Left renal cortex interstitium (tissue), 4 donors: ENCODE data around the gene AUTS2. TPM values are rescaled to one million over a fixed set of nuclear protein-coding genes. Genes with fewer than 3 reads are reported as not detected.
A peak's percentile ranks its signal among the peaks of the same experiment; 100 is the strongest.

Experiments used
- DNase-seq, 4 donors: peaks; one replicate each; pipeline ENCODE4 v3.0.0-alpha.2; 2013; ENCODE audit warnings: low read depth in 4 of 4, low spot score in 2 of 4, missing footprints in 1 of 4
- polyA plus RNA-seq, 4 donors: library from polyadenylated mRNA; unstranded; fragments of 120-200 nt; gene quantifications; one replicate each; pipeline ENCODE4 v1.2.1, GENCODE V29; 2013; ENCODE audit not compliant: insufficient read length in 4 of 4

The AUTS2 gene
- polyA plus RNA-seq, 4 donors = 56.5 to 144 (median 82.8) TPM

DNA sequence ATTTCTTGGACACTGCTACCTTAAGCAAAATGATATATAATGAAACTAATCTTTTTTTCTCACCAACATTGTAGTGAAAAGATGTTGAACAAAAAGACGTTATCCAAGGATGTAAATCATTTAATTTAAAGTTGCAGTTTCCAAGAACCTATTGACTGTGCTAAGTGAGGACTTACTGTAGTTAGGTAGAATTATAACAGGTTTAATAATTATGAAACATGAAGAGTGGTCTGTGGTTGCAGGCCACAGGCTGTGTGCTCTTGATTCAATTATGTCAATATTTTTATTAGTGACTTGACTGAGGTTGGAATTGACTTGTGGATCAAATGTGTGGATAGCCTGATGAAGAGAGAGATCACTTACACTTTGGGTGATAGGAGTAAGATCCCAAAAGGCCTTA lies 478.1 kb downstream of the AUTS2 start:
- DNase-seq = no peak

DNA sequence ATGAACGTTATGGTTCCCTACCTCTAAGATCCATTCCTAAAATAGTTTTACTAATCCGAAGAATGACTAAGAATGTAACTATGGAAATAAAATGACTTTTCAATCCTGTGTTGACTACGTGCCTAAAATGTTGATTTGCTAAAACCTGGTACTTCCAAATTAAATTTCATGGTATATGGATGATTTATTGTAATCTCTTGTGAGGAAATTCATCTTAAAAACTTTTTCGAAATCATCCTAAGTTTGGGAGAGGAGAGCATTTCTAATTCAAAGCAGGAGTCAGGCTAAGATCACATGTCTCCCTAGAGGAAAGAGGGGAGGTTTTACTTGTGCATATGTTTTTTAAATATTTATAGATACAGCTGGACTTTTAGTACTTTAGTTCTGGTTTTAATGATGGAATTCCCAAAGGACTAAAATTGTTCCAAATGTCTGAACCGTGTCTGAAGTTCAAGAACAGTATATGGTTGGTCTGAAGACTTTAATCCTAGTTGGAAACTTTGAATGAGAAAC lies 483.9 kb downstream of the AUTS2 start:
- no peak for DNase-seq

DNA sequence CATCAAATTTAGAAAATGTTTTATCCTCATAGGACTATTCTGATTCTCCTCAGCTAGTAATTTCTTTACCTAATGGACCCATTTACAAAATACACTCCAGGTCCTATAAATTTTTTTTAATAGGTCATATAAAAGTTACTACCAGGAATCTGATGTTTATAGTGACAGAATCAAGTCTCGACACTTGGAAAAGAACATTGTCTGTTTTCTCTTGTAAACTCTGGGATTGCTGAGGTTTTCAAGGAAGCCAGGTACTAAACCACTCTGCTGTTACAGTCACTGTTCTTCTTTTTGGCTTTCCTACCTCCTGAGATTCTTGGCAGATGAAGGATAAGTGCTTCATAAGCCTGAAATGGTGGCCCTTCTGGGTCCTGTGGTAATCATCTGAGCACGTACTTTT lies 493.1 kb downstream of the AUTS2 start:
- DNase-seq = no peak

DNA sequence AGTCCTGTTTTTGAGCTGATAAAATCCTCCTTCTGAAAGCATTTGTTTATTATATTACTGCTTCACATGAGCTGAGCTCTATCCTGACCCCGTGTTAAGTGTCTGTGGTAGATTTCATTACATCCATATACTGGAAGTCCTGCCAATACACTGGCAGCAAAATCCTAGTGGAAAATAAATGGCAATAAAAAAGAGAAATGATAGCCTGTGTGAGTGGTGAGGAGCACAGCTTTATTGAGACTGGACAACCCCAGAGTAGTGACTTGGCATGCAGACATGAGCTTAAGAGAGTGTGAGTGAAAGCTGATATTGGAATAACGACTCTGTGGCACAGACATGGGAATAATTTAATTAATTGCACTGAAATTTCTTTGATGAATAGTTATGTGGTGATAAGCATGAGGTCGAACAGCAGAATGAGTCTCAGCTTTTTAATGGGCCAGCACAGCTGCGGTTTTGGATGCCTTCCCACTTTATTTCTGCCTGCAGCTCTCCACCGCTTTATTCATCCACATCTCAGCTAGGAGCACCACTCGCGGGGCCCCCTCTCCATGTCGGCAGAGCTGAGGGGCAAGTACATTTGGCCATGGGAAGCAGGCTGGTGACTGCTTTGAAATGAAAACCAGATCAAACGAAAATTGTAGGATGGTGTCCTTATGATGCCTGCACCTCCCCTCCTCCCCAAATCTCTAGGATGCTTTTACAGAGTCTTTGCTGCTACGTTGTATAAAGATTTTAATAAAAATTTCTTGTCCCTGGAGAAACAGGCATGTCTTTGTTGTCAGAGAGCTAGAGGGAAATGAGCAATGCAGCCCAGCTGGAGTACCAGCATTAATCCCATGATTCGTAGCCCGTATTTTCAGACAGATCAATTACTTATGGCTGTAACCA lies 494.3 kb downstream of the AUTS2 start:
- peak in 2 of 4 donors; percentile 37 to 47 for DNase-seq

DNA sequence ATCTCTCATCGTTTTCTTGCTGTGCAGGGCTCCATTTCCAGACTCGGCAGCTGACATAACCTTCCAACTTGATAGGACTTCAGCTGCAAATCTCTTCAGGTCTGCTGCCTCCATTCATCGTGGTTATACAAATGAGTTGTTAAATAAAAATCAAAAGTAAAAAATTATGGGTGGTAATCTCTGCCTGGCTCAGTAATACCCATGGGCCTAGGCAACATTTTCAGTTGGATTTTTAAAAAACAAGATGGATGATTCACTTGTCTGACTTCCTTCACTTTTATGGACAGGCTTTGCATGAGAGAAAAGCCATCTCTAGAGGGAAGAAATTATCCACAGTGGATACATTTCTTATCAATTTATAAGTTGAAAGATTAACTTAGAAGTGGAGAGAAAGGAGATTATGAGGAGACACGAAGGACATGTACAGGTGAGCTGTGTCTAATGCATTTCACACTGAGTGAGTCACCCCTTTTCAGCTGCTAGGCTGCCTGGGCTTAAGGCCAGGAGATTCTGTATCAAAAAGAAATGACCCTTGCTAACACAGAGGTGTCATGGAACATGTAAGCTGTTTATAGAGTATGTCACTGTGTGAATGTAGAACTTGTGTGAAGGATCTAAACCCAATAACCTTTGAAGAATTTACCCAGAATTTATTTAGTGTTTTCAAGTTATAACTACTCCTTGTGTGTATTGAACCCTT lies 495.1 kb downstream of the AUTS2 start:
- DNase-seq = no peak

- DNase-seq = no peak
These were observed 496.6 kb downstream of the AUTS2 start for GRCh38 chr7:70094831-70095230.

GRCh38 chr7:70097645-70098044 lies 499.4 kb downstream of the AUTS2 start:
- DNase-seq = no peak

DNA sequence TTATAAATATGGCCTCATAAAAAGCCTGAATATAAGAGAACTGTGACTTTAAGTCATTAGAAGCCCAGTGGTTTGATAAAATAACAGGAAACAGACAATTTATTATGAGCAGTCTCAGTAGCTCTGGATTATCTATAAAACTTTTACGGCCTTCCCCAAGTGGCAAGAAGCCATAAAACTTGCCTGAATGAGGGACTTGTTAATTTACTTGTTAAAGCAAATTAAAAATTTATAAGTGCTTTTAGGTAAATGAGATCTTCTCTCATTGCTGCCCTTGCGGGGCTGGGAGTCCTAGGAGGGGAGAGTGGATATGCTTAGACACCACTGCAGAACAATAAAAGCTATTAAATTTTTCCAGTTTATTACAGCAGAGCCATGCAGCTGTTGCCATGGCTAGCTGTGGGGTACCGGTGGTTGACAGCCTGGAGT lies 499.9 kb downstream of the AUTS2 start:
- DNase-seq = no peak

DNA sequence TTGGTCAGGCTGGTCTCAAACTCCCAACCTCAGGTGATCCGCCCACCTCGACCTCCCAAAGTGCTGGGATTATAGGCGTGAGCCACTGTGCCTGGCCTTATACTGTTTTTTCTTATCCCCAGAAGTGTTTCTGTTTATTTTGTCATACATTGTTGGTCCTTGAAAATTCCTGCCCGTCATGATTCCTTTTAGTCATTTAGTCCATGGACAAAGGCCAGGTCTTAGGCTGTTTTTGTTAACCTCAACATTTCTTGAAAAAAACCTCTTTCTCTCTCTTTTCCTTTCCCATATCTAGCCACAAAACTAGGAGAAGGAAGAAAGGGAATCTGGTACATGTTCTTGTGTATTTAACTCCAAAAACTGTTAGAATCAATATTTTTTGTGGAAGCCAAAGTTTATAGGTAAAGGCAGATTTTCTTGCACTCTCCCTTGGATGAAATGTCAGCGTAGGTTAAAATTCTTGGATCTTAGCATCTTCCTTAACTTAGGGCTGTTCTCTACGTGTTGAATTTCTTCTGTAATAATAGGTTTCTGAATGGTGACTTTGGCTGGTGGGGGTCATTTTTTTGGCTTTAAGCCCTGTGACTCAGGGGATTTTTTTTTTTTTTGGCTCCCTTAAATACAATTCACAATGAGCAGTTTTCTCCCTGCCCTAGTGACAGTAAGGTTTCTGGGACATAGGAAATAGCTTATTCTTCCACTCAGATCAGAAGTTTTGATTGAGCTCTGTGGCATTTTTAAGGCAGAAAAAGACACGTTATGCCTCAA lies 500.8 kb downstream of the AUTS2 start:
- no peak for DNase-seq

DNA sequence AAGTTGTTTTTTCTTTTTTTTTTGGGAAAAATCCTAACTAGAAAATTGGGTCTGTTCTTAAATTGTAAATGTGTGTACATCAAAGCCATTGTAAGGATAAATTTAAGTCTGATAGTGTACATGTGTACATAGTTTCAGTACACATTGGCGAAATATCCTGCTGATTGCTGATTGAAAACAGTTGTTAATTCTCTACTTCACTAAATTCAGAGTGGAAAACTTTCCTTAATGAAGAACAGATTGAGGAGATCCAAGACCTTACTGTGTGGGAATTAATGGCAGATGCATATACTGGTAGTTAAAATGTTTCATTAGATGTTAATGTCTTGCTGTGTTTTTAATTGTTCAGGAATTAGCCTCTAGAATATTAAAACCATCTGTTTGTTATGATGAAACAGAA lies 506.0 kb downstream of the AUTS2 start:
- no peak for DNase-seq

DNA sequence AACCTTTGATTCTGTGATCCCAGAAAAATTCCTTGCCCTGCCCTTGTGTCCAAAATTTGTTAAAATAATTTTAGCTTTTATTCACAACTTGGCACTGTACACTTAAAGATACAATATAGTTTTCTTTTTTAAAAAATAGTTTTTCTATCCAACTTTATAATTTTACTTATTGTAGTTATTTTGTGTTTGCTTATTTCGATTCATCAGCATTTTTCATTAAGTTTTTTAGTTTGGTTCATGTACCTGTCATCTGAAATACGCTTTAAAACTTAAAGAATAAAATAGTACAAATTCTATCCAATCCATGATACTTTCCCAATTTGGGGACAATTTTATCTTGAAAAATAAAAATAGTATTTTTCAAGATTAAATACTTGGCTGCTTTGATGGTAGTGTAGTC lies 514.8 kb downstream of the AUTS2 start:
- DNase-seq = no peak

DNA sequence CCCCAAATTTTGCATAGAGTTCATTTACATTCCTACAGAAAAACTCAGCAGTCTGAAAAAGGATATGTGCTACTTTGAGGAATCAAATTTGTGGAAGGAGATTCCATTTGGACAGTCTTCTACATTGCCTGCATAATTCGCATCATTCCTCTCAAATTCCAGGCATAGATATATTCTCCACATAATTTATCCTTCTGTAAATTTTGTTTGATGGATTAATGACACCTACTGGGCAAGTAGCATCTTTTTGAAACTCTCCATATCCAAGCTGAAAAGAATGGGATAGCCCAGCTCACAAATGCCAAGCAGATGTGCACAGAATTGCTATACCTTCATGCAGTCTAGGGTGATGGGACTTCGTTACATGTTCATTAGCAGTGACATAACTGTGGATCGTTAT lies 515.3 kb downstream of the AUTS2 start:
- no peak for DNase-seq

- DNase-seq = no peak
These were observed 516.5 kb downstream of the AUTS2 start for GRCh38 chr7:70114806-70115205.

GRCh38 chr7:70116244-70116643 lies 518.0 kb downstream of the AUTS2 start:
- no peak for DNase-seq

GRCh38 chr7:70116867-70117266 lies 518.6 kb downstream of the AUTS2 start:
- DNase-seq = no peak

- no peak for DNase-seq
These were observed 522.6 kb downstream of the AUTS2 start for GRCh38 chr7:70120851-70121250.

DNA sequence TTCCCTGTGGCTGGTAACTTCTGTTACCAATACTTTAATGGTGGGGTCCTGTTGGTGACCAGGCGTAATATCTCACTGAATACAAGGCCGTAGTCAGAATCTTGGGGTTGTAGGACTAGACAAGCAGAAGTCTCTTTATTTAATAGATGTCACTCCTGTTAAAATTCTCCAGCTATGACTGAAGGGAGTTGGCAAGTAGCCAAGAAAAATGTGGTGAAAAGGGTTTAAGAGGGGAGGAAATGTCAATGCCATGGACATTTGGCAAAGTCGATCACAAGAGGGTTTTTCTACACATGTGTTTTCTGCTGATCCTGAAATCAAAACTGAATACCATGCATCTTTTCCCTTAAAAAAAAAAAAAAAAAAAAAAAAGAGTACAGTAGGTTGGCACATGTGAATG lies 533.5 kb downstream of the AUTS2 start:
- no peak for DNase-seq

- DNase-seq = no peak
These were observed 534.1 kb downstream of the AUTS2 start for GRCh38 chr7:70132226-70132851.

DNA sequence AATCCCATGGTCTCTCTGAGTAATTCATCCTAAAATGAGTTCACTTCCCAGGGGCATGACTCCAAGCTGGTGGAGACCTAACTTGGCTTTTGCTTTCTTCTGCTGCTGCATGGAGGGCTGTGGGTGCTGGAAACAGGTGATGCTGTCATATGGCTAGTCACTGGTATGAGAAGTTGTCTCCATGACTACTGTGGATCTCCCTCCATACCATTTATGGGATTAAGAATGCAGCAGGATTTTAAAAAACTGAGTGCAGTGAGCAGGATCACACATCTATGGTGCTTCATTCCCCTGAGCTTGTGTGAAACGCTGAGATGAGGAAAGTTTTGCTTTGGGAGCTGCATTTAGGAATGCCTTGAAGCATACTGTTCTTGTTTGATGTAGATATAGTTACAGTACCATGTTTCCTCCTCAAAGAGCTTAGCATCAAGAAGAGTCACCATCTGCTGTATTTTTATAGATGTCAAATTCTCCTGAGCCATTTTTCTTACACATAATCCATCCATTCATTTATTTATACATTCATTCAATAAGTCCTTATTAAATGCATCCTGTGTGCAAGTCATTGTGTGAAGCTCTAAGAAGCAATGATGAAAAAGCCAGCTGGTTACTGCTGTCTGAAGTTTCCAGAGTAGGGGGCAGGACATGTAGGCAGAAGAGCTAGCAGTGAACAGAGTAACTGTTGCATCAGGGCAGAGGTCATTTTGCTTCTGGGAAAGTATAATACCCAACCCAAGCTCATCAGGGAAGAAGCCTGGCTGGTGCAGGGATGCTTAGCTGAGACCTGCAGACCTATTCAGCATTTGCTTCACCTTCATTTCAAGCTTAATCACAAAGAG lies 534.8 kb downstream of the AUTS2 start:
- no peak for DNase-seq
